Loucy (cell line): ENCODE measurements around the gene HDC.

Experiments used
- H2AFZ ChIP-seq: fragments of 200-600 bp; sonication (generic); 2 replicates; pipeline ENCODE4 v1.6.0; 2016; ENCODE audit warnings: antibody characterized with exemption, mild to moderate bottlenecking, low read length, moderate library complexity
- H3F3A ChIP-seq: fragments of 200-600 bp; 2 replicates; pipeline ENCODE4 v1.6.0; 2016; ENCODE audit warnings: antibody characterized with exemption, low read depth, mild to moderate bottlenecking
- H3K27me3 ChIP-seq: fragments of 200-600 bp; sonication (generic); 2 replicates; pipeline ENCODE4 v1.6.1; 2014; ENCODE audit warnings: low read length, mild to moderate bottlenecking; ENCODE audit not compliant: insufficient read depth, poor library complexity, severe bottlenecking
- H3K36me3 ChIP-seq: fragments of 200-600 bp; sonication (generic); 2 replicates; pipeline ENCODE4 v1.6.1; 2016; ENCODE audit warnings: low read length; ENCODE audit not compliant: insufficient read depth
- H3K4me1 ChIP-seq: fragments of 200-600 bp; sonication (generic); 2 replicates; pipeline ENCODE4 v1.5.1; 2014; ENCODE audit warnings: low read length, mild to moderate bottlenecking; ENCODE audit not compliant: insufficient read depth, poor library complexity, severe bottlenecking
- H3K4me2 ChIP-seq: fragments of 200-600 bp; sonication (generic); 2 replicates; pipeline ENCODE4 v1.6.0; 2014; ENCODE audit warnings: antibody characterized with exemption, low read length, low read depth, mild to moderate bottlenecking; ENCODE audit not compliant: poor library complexity, severe bottlenecking
- H3K4me3 ChIP-seq: fragments of 200-600 bp; sonication (generic); 2 replicates; pipeline ENCODE4 v1.5.1; 2014; ENCODE audit warnings: low read length, mild to moderate bottlenecking, mixed read lengths; ENCODE audit not compliant: poor library complexity, severe bottlenecking
- H3K79me2 ChIP-seq: fragments of 200-600 bp; sonication (generic); 2 replicates; pipeline ENCODE4 v1.6.1; 2014; ENCODE audit warnings: low read length; ENCODE audit not compliant: insufficient read depth
- H3K9ac ChIP-seq: fragments of 200-600 bp; sonication (generic); 2 replicates; pipeline ENCODE4 v1.6.0; 2014; ENCODE audit warnings: mild to moderate bottlenecking, low read depth, low read length, moderate library complexity; ENCODE audit not compliant: poor library complexity, severe bottlenecking
- H3K9me2 ChIP-seq: fragments of 200-600 bp; sonication (generic); replicated peaks from 2 replicates; pipeline ENCODE4 v1.6.1; 2016; ENCODE audit warnings: low read depth, low read length, mixed read lengths
- H3K9me3 ChIP-seq: fragments of 200-600 bp; sonication (generic); 2 replicates; pipeline ENCODE4 v1.6.1; 2014; ENCODE audit warnings: mild to moderate bottlenecking, antibody characterized with exemption, low read length, low read depth; ENCODE audit not compliant: insufficient read depth
- H4K20me1 ChIP-seq: fragments of 200-600 bp; sonication (generic); 2 replicates; pipeline ENCODE4 v1.6.0; 2014; ENCODE audit warnings: antibody characterized with exemption, low read length, mild to moderate bottlenecking; ENCODE audit not compliant: insufficient read depth, poor library complexity, severe bottlenecking
- EZH2phosphoT487 ChIP-seq: fragments of 200-600 bp; IDR thresholded peaks from 2 replicates; pipeline ENCODE4 v1.6.1; 2018; ENCODE audit warnings: antibody characterized with exemption, mild to moderate bottlenecking, moderate library complexity, borderline replicate concordance
- TF ChIP-seq, protein P1 (sequence below): fragments of 200-600 bp; sonication (generic); conservative IDR thresholded peaks from 2 replicates; pipeline ENCODE4 v1.5.1; 2014; ENCODE audit warnings: mild to moderate bottlenecking, antibody characterized with exemption, low read length

The HDC gene

DNA sequence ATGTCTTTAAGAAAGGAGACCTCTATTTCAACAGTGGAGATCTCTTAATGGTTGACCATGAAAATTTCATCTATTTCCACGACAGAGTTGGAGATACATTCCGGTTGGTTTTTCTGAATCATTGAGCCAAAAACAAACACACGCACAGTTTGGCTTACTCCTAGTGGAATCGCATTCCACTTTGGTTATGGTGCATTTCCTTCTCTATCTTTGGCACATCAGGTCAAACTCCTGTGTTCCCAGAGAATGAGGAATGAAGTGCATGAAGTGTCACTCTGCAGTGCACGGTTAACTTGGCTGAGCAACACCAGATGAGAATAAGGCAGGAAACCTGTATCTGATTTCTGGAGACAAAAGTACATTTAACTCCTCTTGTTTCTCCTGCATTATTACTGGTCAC, 38.5 kb downstream of the HDC start:
- Histone ChIP-seq H2AFZ (0 out of 2 replicates have a peak overlapping the region, but pooled peaks have one; percentile 22), H3K9me2 (no peaks in the 10 kb centered on the region), H3K36me3 (no peaks in the 10 kb centered on the region), H4K20me1 (no peaks in the 10 kb centered on the region), H3K9me3 (no peaks in the 10 kb centered on the region), H3K9ac (no peak overlapping the region), H3K79me2 (no peaks in the 10 kb centered on the region), H3K4me3 (no peak overlapping the region), H3K27me3 (no peaks in the 10 kb centered on the region), H3K4me1 (peaks cover 1% of the 10 kb centered on the region), H3K4me2 (no peak overlapping the region), H3F3A (no peaks in the 10 kb centered on the region)
- TF ChIP-seq, protein P1, sequence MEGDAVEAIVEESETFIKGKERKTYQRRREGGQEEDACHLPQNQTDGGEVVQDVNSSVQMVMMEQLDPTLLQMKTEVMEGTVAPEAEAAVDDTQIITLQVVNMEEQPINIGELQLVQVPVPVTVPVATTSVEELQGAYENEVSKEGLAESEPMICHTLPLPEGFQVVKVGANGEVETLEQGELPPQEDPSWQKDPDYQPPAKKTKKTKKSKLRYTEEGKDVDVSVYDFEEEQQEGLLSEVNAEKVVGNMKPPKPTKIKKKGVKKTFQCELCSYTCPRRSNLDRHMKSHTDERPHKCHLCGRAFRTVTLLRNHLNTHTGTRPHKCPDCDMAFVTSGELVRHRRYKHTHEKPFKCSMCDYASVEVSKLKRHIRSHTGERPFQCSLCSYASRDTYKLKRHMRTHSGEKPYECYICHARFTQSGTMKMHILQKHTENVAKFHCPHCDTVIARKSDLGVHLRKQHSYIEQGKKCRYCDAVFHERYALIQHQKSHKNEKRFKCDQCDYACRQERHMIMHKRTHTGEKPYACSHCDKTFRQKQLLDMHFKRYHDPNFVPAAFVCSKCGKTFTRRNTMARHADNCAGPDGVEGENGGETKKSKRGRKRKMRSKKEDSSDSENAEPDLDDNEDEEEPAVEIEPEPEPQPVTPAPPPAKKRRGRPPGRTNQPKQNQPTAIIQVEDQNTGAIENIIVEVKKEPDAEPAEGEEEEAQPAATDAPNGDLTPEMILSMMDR, result no peak
- no peak for TF ChIP-seq EZH2phosphoT487

DNA sequence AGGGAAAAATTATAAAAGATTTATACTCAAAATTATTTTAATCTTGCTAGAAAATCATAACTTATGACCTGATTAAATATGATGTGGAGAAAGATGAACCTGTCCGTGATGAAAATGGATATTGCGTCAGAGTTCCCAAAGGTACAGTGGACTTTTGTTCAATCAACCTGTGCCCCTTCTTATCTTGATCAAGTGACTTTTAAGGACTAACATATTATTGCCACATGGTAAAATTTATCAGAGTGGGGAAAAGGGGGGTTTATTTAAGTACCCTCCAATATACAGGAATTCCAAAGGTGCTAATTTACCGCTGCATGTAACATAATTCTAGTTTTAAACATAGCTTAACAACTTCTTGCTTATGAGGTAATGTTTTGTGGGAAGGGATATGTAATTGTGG, 39.6 kb downstream of the HDC start:
- peaks cover 8% of the 10 kb centered on the region for H3K4me1 ChIP-seq
- TF ChIP-seq, protein P1, result no peak
- no peak for TF ChIP-seq EZH2phosphoT487
- H4K20me1 ChIP-seq, result no peaks in the 10 kb centered on the region
- H3F3A ChIP-seq, result no peaks in the 10 kb centered on the region
- H3K9ac ChIP-seq, result no peak overlapping the region
- no peaks in the 10 kb centered on the region for H3K9me2 ChIP-seq
- no peaks in the 10 kb centered on the region for H3K36me3 ChIP-seq
- no peak overlapping the region for H3K4me2 ChIP-seq
- no peak overlapping the region for H2AFZ ChIP-seq
- H3K27me3 ChIP-seq, result no peaks in the 10 kb centered on the region
- no peaks in the 10 kb centered on the region for H3K9me3 ChIP-seq
- H3K79me2 ChIP-seq, result no peaks in the 10 kb centered on the region
- H3K4me3 ChIP-seq, result no peak overlapping the region

DNA sequence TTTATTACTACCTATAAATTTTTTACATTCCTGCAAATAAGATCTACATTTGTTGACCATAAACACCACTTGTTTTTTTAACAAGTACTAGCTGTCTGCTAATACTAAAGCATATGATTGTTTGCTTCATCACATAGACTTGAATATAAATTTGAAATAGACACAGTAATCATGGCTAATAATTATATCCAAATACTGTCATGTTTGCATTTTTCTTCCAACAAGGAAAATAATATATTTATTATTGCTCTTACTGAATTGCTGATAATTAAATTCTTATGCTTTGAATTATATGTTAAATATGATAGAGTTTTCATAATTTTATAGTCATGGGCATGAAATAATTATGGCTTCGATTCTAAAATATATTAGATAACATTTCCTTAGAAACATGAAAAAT, 40.5 kb downstream of the HDC start:
- Histone ChIP-seq H3K36me3 (no peaks in the 10 kb centered on the region), H3K9me3 (no peaks in the 10 kb centered on the region), H3K27me3 (no peaks in the 10 kb centered on the region), H2AFZ (no peak overlapping the region), H3K79me2 (no peaks in the 10 kb centered on the region), H3K4me2 (no peak overlapping the region), H3K4me3 (no peak overlapping the region), H4K20me1 (no peaks in the 10 kb centered on the region), H3K4me1 (peaks cover 11% of the 10 kb centered on the region), H3F3A (no peaks in the 10 kb centered on the region), H3K9ac (no peak overlapping the region), H3K9me2 (no peaks in the 10 kb centered on the region)
- TF ChIP-seq, protein P1, result no peak
- TF ChIP-seq EZH2phosphoT487, result no peak
